D721Med (cell line): Measurements from ENCODE around the gene DEDD.

Experiments
- DNase-seq: peaks from one replicate; pipeline ENCODE4 v3.0.0; 2011; ENCODE audit warnings: low spot score; ENCODE audit not compliant: insufficient read length
- FAIRE-seq: peaks from 2 replicates; lab custom pipeline; 2011; peaks lifted over from hg19 to GRCh38; lab: Jason Lieb, UNC
- CTCF ChIP-seq: IDR thresholded peaks from 2 replicates; pipeline ENCODE4 v1.5.1; 2012; ENCODE audit warnings: mild to moderate bottlenecking, control low read depth; ENCODE audit not compliant: insufficient read depth; ENCODE audit errors: missing control alignments

Gene DEDD

DNA sequence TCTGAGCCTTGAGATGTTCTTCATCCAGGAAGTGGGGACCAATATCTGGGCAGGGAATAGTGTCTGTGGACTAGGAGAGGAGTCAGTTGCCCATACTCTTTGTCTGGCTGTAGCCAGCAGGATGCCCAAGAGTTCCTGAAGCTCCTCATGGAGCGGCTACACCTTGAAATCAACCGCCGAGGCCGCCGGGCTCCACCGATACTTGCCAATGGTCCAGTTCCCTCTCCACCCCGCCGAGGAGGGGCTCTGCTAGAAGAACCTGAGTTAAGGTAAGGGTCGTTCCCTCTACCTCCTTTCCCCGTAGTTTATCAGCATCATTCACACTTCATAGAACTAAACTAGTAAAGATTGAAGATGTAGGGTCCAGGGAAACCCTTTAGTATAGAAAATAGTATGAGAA, 30.3 kb upstream of the DEDD start:
- FAIRE-seq (no peak), DNase-seq (no peak)
- no peak for TF ChIP-seq CTCF

- TF ChIP-seq CTCF: no peak
- FAIRE-seq (no peak), DNase-seq (no peak)
Observed at GRCh38 chr1:161162052-161162451, 29.6 kb upstream of the DEDD start.

- FAIRE-seq (no peak), DNase-seq (no peak)
- TF ChIP-seq CTCF: no peak
Observed at GRCh38 chr1:161161652-161162051, 29.2 kb upstream of the DEDD start.

DNA sequence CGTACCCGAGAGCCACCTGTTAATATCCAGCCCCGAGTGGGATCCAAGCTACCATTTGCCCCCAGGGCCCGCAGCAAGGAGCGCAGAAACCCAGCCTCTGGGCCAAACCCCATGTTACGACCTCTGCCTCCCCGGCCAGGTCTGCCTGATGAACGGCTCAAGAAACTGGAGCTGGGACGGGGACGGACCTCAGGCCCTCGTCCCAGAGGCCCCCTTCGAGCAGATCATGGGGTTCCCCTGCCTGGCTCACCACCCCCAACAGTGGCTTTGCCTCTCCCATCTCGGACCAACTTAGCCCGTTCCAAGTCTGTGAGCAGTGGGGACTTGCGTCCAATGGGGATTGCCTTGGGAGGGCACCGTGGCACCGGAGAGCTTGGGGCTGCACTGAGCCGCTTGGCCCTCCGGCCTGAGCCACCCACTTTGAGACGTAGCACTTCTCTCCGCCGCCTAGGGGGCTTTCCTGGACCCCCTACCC, 28.2 kb upstream of the DEDD start:
- FAIRE-seq (no peak), DNase-seq (no peak)
- TF ChIP-seq CTCF: no peak

GRCh38 chr1:161159913-161160243, 27.4 kb upstream of the DEDD start:
- no peak for FAIRE-seq
- no peak for TF ChIP-seq CTCF
- DNase-seq: no peak

DNA sequence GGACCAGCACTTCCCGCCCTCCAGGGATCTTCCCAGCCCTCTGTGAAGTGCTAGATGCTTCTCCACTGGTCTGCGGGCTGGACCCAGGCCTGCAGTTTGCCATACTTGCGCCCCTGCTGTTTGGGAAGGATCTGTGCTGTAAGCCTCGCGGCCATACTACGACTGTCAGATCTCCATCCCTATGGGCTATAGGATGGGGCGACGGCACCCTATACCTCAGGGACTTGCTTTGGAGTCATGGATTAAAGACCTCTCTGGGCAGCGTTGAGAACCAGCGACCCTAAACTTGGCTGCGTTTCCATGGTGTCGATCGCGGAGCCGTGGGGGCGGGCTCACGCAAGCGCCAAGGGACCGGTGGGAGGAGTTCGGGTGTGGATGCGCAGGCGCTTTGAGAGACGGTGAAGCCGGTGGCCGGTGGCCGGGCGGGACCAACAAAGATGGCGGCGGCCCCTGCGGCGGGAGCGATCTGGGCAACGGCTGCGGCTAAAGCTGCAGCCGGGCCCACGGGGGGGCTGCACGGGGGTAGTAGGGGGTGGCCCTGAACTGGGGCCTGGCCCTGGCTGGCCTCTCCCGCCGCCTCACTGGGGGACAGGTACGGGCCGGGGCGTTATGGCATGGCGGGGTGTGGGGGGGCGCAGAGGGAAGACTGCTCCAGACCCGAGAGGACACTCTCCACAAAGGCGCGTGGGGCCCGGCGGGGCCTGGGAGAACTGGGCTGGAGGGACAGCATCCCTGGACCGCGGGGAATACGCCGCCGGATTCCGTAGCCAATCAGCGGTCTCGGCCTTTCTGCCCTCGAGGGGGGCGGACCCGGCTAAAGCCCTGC, 26.8 kb upstream of the DEDD start, which contains the start of gene USP21:
USP21 (plus strand) TSS at position 414 of the 826 bp plus-strand sequence. CDS start 1,141 bp downstream, outside the sequence.
- FAIRE-seq (no peak), DNase-seq (peak; percentile 100)
- no peak for TF ChIP-seq CTCF
